ENCODE measurements around the gene PPCDC.

The PPCDC gene

GRCh38 chr15:75062706-75063105 is 39.3 kb downstream of the PPCDC start:
- no peak for TF ChIP-seq EP300 (IDR thresholded peaks at IDR 0.05; ENCODE audit: borderline replicate concordance)
- TF ChIP-seq ZBTB7A (IDR thresholded peaks at IDR 0.05; ENCODE audit: low read depth), result no peak
- no peak for TF ChIP-seq TAF1 (IDR thresholded peaks at IDR 0.05; ENCODE audit: low read depth)
- TF ChIP-seq EGR1 (IDR thresholded peaks at IDR 0.05), result no peak
- TF ChIP-seq MAX (IDR thresholded peaks at IDR 0.05), result no peak
- no peak for TF ChIP-seq CREB1 (IDR thresholded peaks at IDR 0.05; ENCODE audit: low read depth)
- TF ChIP-seq CEBPB (IDR thresholded peaks at IDR 0.05), result no peak
- no peak for TF ChIP-seq FOXM1 (IDR thresholded peaks at IDR 0.05; ENCODE audit: borderline replicate concordance, low read depth)
- no peak for TF ChIP-seq YY1 (IDR thresholded peaks at IDR 0.05; ENCODE audit: low read depth)
- no peak for TF ChIP-seq NFIC (IDR thresholded peaks at IDR 0.05)
- TF ChIP-seq TEAD4 (IDR thresholded peaks at IDR 0.05), result no peak
- TF ChIP-seq TCF12 (IDR thresholded peaks at IDR 0.05; ENCODE audit: low read depth), result no peak
- TF ChIP-seq RAD21 (IDR thresholded peaks at IDR 0.05; ENCODE audit: low read depth), result no peak
- no peak for TF ChIP-seq USF1 (IDR thresholded peaks at IDR 0.05)
- TF ChIP-seq REST (IDR thresholded peaks at IDR 0.05; ENCODE audit: low read depth), result no peak

GRCh38 chr15:75063338-75063737 is 39.9 kb downstream of the PPCDC start:
- 0 out of 2 replicates have a peak, but pooled peaks have one; percentile 27 for TF ChIP-seq NFIC (IDR thresholded peaks at IDR 0.05)
- TF ChIP-seq CEBPB (IDR thresholded peaks at IDR 0.05), result no peak

GRCh38 chr15:75063889-75064288 is 40.5 kb downstream of the PPCDC start:
- TF ChIP-seq CEBPB (IDR thresholded peaks at IDR 0.05) (no peak), ZBTB7A (IDR thresholded peaks at IDR 0.05; ENCODE audit: low read depth) (no peak), USF1 (IDR thresholded peaks at IDR 0.05) (no peak), EGR1 (IDR thresholded peaks at IDR 0.05) (no peak), CREB1 (IDR thresholded peaks at IDR 0.05; ENCODE audit: low read depth) (no peak), TCF12 (IDR thresholded peaks at IDR 0.05; ENCODE audit: low read depth) (no peak), EP300 (IDR thresholded peaks at IDR 0.05; ENCODE audit: borderline replicate concordance) (no peak), REST (IDR thresholded peaks at IDR 0.05; ENCODE audit: low read depth) (no peak), TEAD4 (IDR thresholded peaks at IDR 0.05) (no peak), NFIC (IDR thresholded peaks at IDR 0.05) (no peak), TAF1 (IDR thresholded peaks at IDR 0.05; ENCODE audit: low read depth) (no peak), RAD21 (IDR thresholded peaks at IDR 0.05; ENCODE audit: low read depth) (no peak), FOXM1 (IDR thresholded peaks at IDR 0.05; ENCODE audit: borderline replicate concordance, low read depth) (no peak), MAX (IDR thresholded peaks at IDR 0.05) (no peak), YY1 (IDR thresholded peaks at IDR 0.05; ENCODE audit: low read depth) (no peak)

- no peak for TF ChIP-seq TAF1 (IDR thresholded peaks at IDR 0.05; ENCODE audit: low read depth)
- no peak for TF ChIP-seq EP300 (IDR thresholded peaks at IDR 0.05; ENCODE audit: borderline replicate concordance)
- no peak for TF ChIP-seq YY1 (IDR thresholded peaks at IDR 0.05; ENCODE audit: low read depth)
- TF ChIP-seq REST (IDR thresholded peaks at IDR 0.05; ENCODE audit: low read depth), result no peak
- TF ChIP-seq FOXM1 (IDR thresholded peaks at IDR 0.05; ENCODE audit: borderline replicate concordance, low read depth), result no peak
- no peak for TF ChIP-seq ZBTB7A (IDR thresholded peaks at IDR 0.05; ENCODE audit: low read depth)
- TF ChIP-seq EGR1 (IDR thresholded peaks at IDR 0.05), result no peak
- TF ChIP-seq NFIC (IDR thresholded peaks at IDR 0.05), result no peak
- TF ChIP-seq CREB1 (IDR thresholded peaks at IDR 0.05; ENCODE audit: low read depth), result no peak
- no peak for TF ChIP-seq RAD21 (IDR thresholded peaks at IDR 0.05; ENCODE audit: low read depth)
- no peak for TF ChIP-seq USF1 (IDR thresholded peaks at IDR 0.05)
- TF ChIP-seq TCF12 (IDR thresholded peaks at IDR 0.05; ENCODE audit: low read depth), result no peak
- no peak for TF ChIP-seq TEAD4 (IDR thresholded peaks at IDR 0.05)
- no peak for TF ChIP-seq CEBPB (IDR thresholded peaks at IDR 0.05)
Observed at GRCh38 chr15:75064846-75065245, 41.5 kb downstream of the PPCDC start.

Data from Ishikawa (cell line).